SHP77 treated with DMSO at 0.1 percent for 48 hours (cell line): ENCODE measurements around the gene TOPAZ1.
A peak's percentile ranks its signal among the peaks of the same experiment; 100 is the strongest.

Experiments
- DNase-seq: peaks from one replicate; lab custom pipeline; 2025; lab: John Stamatoyannopoulos, UW

TOPAZ1 gene

DNA sequence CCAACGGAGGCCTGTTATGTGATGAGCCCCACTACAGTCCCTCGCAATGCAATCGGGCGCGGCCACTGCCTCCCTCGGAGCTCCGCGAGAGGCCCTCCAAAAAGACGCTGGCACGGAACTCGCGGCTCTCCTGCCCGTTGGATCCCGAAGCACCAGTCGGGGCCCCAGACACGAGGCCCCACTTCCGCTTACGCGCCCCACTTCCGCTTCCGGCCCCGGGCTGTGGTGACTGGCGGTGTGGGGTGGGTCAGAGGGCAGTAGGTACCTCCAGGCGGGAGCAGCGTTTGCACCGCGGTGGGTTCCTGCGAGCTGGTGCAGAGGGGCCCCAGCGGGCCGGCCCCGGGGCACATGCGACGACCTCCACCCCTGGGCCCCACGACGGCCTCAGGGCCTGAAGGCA, at the start of gene TOPAZ1:
Gene TOPAZ1, plus strand, starts transcription at position 181 of the 400 bp plus-strand sequence. Its CDS starts 168 bp downstream, at position 349.
- DNase-seq: no peak

GRCh38 chr3:44198284-44199269, 43.1 kb upstream of the TOPAZ1 start:
- DNase-seq: no peak

DNA sequence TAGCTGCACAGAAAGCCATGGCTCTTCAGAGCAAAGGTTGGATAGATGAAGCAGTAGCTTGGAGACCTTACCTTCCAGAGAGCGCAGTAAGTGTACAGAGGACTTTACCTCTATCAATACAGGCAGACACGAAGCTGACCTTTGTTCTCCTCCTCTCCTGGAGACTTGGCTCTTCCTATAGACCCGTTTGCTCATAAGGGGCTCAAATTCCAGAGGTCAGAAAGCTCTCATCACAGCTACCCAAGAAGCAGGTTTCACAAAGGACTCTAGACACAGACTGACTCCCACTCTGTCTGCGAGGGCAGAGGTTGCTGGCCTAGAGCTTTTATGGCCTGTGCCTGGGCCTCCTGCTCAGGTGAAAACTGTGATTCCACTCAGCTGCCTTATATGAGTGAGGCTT, 35.4 kb upstream of the TOPAZ1 start:
- DNase-seq: no peak

DNA sequence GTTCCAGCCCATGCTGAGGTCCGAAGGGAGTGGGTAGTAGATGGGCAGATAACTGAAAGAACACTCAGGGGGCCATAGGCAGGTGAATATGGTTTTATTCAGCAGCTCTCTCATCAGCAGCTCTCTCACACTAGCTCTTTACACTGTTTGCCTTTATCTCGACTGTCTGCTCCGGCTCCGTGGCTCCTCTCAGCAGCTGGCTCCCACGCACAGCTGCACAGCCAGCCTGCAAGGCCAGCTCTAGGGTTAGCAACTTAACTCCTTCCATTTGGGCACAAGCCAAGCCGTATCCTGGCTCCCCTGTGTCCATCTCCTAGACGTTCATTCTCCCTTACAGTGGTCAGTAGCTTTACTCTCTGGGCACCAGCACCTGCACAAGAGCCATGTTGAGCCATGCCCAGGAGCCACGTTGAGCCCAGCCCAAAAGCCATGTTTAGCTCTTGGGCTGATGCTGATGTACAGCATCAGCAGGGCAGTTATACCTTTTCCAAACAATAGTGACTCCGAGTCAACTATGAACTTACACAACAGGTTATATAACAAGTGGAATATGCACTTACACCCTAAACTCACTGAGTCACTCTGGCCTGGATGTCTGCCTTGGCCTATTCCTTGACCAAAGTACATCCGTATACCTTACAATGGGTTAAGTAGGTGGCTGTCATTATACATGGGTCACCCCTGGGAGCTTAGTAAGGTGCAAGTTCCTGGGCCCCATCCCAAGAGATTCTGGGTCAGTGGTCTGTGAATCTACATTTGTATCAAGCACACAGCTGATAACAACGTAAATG, 34.6 kb upstream of the TOPAZ1 start:
- DNase-seq: no peak

GRCh38 chr3:44208086-44208485, 33.6 kb upstream of the TOPAZ1 start:
- DNase-seq: no peak

DNA sequence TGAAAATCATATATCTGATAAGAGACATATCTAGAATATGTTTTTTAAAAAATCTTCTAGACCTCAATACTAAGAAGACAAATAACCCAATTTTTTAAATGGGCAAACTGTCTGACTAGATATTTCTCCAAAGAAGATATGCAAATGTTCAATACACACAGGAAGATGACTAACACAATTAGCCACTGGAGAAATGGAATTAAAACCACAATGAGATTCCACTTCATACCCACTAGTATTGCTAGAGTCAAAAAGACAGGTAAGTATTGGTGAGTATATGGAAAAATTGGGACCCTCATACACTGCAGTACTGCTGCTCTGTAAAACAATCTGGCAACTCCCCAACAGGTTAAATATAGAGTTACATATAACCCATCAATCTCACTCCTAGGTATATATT, 33.1 kb upstream of the TOPAZ1 start:
- DNase-seq: no peak

- no peak for DNase-seq
These were observed 30.7 kb upstream of the TOPAZ1 start for GRCh38 chr3:44210967-44211366.

DNA sequence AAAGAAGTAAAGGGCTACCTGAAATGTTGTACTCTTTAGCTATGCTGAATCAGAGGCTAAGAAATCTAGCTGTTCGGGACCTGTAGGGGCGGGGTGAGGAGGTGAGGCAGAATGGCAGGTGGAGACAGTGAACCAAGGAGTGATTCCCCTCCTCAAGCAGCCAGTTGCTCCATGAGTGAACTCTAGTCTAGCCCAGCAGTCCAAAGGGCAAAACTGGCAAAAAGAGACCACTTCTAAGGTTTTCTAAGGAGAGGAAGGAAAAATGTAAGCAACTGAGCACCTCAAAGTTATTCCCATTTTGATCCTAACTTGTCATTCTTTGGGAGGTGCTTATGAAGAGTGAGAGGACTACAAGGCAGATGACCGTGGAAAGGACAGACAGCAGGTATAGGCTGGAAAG, 19.3 kb upstream of the TOPAZ1 start:
- DNase-seq: no peak

DNA sequence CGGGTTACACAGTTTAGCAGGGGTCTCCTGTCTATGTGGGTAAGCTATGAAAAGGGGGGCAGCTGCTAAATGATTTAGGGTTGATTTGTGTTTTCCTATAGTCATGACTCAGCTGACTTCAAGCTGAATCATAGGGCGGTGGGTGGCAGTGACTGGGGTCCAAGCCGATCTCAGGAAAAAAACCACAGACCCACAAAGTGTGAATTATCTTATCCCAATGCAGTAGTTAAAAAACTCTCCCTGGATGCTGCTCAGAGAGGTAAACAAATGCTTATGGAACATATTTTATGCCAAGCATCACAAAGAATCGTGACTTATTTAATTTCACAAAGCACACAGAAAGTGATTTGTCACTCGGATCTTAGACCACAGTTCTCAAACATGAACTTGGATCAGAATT, 18.4 kb upstream of the TOPAZ1 start:
- no peak for DNase-seq

- no peak for DNase-seq
These were observed 17.6 kb upstream of the TOPAZ1 start for GRCh38 chr3:44224131-44224530.

DNA sequence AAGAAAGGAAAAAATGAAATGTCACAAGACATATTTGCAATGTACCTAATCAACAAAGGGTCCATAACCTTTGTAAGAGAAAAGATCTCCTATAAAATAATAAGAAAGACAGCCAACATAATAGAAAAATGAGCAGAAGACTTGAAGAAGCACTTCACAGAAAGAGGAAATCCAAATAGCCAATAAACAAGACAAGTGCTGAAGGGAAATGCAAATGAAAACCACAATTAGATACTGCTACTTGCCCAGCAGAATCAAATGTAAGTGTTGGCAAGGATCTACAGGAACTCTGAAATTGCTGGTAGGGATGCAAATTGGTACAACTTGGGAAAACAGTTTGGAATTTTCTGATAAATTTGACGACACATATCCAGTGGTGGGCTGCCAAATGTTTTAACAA, 15.1 kb upstream of the TOPAZ1 start:
- DNase-seq: no peak

- DNase-seq: no peak
These were observed 14.1 kb upstream of the TOPAZ1 start for GRCh38 chr3:44227632-44228031.

- DNase-seq: no peak
These were observed 12.8 kb upstream of the TOPAZ1 start for GRCh38 chr3:44228900-44229299.

GRCh38 chr3:44232407-44232806, 9.3 kb upstream of the TOPAZ1 start:
- DNase-seq: no peak

DNA sequence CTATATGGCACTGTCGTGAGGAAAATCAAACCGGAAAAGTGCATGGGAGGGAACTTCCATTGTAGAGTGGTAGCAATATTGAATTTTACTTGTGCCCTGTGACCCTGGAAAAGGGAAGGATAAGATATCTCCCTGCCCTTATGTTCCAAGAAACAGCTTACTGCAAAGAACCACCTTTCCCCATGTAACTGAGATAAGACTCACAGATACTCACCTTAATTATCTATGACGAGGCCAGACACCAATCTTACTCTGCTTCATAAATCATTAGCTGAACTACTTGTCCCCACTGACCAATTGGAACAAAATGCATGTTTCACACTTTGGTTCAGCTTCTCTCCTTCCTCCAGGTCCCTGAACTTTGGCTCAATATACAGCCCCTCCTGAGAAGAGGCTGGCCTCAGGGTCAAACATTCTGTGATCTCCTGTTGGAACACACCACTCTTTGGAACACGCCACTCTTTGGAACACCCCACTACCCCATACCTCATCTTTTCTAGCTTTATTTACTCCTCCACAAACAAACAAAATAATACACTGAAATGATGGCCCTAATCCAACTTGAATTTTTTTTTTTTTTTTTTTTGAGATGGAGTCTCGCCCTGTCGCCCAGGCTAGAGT, 6.9 kb upstream of the TOPAZ1 start:
- no peak for DNase-seq

- peak; percentile 19 for DNase-seq
These were observed 5.8 kb upstream of the TOPAZ1 start for GRCh38 chr3:44235604-44236484.

- DNase-seq: no peak
These were observed 5.2 kb upstream of the TOPAZ1 start for GRCh38 chr3:44236485-44236908.

- DNase-seq: no peak
These were observed 4.5 kb upstream of the TOPAZ1 start for GRCh38 chr3:44237161-44237560.

DNA sequence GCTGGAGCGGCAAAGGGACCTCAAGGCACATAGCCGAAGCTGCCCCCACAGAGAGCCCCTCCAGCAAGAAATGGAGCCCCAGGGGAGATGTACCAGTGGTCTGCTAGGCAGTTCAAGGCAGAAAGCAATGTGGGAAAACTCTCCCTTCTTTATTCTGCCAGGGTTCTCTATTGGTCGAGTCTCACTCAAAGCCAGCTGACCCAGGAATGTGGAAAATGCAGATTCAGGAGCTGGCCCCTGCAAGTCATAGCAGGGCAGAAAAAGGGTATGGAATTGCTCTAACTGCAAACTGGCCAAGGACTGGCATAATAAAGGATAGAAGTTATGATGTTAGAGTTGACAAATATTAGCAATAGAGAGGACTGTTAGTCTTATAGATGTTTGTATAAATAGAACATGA, 4.0 kb upstream of the TOPAZ1 start:
- no peak for DNase-seq

GRCh38 chr3:44238889-44239288, 2.8 kb upstream of the TOPAZ1 start:
- DNase-seq: no peak

DNA sequence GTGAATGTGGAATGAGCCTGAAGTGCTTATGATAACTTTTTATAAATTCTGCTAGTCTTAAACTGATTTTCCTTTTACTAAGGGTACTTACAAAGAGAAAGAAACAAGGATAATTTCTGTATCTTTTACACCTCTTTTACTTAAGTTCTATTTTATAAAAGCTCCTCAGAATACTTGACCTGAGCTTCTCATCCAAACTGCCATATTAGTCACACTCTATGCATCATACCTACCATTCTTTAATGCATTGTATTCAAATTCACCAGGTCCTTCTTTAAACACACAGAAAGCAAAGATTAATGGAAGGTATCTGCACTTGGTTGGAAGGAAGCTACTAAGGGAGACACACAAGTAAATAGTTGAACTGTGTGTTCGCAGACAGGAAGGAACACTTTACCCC, 1.6 kb upstream of the TOPAZ1 start:
- DNase-seq: no peak

DNA sequence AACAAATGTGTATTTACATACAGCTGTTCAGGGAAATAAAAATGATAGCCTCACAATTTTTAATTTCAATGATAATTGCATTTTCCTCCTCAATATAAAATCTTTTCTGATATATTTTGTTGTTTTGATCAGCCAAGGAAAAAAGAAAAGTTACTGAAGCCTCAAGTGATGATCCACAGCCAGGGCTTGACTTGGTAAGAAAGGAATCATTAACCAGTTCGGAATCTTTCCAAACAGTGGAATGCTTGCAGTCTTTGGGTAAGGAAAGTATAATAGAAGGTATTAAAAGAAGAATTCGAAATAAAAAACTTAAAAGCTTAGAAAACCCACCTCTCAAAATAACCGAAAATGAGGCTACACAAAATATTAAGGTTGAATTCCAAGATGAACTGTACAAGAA, 1.0 kb downstream of the TOPAZ1 start:
- DNase-seq: no peak
